GM18909 (cell line): ENCODE measurements around the gene CDK11A.
"Not testable (repeated sequence)": the region's sequence is repeated elsewhere in the genome, so short reads cannot be mapped to it uniquely, and the experiment has no call there.

ENCODE experiments used
- ATAC-seq: cut with Tn5 transposase; IDR thresholded peaks from one replicate; pipeline ENCODE4 v1.9.1; 2021; ENCODE audit warnings: mild to moderate bottlenecking; ENCODE audit not compliant: unreplicated experiment, poor library complexity

Gene CDK11A

DNA sequence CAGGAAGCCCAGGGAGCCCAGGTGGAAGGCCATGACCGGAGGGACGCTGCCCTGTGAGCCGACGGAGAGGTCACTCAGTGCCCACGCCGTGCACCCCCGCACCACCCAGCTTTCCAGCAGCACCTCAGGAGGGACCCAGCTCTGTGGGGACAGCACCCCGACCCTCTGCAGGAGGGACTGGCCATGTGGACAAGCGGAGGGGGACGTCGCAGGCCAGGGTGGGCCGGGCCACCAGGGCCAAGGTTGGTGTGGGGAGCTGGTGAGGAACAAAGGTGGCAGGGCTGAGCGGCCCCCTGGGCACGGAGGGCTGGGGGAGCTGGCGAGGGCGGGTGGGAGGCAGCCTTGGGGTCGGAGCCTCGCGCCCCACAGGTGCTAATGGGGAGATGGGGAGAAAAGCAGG, 31.3 kb upstream of the CDK11A start:
- ATAC-seq, result no peak

DNA sequence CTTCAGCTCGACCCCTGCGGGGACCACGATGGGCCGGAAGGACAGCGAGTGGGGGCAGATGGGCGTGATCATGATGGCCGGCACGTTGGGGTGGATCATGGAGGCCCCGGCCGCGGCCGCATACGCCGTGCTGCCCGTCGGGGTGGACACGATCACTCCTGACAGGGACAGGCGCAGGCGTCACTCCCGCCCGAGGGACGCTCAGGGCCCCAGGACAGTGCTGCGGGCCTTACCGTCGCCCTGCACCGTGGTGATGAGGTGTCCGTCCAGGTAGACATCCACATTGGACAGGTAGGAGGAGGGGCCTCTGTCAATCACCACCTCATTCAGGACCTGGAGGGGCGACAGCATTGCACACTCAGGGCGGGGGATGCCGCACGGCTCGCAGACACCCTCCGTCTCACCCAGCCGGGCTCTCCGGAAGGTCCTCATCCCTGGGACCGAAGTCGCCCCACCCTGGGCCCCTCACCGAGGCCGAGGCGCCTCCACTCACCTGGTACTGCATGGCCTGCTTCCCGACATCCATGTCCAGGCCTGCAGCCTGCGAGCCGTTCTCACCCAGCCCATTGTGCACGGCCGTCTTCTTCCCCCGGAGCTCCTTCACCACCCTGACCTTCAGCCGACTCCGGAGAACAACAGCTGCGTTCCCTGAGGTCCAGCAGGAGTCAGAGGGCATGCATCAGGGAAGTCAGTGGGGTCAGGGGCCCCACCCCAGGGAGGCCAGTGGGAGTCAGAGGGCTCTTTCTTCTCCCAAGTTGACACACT, 30.1 kb upstream of the CDK11A start:
- no peak for ATAC-seq

DNA sequence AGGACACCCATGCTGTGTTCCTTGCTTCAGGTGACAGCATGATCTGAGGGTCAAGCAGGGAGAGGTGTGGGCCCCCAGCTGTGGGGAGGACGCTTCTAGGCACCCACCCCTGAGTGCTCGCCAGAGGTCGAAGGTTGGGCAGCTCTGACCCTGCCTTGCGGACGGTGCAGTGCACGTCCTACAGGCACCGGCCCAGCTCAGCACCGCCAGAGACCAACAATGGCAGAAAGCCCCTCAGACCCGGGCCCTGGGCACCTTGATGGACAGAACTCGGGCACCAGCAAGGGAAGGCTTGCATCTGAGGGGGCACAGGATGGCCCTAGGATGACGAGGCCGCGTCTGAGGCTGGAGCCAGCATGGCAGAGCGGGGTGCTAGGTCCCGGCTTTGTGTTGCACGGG, 29.4 kb upstream of the CDK11A start:
- no peak for ATAC-seq

DNA sequence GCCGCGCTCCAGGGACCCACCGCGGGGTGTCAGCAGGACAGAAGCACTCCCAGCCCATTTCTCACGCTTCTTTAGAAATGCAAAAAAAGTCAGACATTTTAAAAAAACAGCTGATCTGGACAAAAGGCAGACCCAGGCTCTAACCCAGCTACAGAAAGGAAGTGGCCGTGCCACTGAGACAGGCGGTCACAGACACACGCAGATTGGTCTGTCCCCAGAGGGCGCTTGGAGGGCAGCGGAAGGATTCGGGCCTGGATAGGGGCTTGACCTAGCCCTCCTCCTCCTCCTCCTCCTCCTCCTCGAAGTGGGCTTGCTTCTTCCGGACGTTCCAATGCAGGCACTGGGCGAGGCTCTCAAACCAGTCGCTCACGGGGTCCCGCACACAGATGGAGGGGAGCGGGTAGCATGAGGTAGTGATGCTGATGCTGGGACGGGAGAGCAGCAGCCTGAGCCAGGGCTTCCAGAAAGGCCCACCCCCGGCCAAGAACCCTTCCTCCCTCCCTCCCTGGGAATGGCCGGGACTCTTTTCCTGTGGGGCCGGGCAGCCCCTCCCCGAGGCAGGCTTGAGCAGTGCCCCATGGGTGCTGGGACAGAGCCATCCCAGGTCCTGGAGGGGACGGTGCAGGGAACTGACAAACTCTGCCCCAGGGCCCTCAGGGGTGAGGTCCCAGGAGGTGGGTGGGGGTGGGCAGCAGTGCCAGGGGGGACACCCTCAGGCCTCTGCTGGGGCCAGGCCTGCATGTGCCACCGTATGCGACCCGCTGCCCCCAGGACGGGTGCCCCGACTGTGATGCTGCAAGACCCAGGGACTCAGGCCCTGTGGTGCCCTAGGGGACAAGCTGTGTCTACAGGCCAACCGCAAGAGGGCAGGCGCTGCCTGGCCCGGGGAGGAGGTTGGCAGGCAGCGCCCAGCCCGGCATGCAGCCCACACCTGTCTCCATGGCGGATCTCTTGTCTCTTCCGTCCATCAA, 28.8 kb upstream of the CDK11A start:
- no peak for ATAC-seq

DNA sequence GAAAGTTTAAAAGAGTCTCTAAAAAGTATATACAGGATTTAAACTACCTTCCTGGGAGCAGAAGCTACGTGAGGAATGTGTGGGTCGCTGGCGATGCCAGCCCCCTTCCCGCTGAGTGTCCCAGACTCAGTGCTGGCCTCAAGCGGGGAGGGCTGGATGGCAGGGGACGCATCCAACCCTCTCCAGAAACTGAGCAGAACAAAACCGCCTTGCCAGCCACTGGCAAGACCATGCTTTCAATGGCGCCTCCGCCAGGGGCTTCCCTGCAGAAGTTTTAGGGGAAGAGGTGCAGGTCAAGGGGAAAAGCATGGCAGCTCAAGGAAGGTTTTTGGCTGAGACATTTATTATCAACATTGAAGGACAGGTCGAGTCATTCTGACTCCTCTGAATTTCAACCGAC, 28.0 kb upstream of the CDK11A start:
- no peak for ATAC-seq

DNA sequence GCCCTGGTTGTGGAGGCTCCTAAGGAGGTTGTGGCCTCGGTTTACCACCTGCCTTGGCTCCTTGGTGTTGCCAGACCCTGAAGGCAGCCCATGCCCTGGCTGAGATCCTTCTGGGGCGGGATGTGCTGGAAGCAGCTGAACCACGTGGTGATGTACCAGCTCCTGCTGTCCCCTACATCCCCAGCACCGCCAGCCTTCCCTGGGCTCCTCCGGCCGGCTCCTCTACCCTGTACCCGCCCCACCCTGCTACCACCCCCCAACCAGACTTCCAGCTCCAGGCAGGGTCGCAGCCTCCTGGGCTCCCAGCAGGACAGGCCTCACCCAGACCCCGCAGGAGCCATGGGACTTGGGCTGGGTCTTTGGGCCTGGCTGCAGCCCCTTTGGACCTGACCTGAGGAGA, 25.8 kb upstream of the CDK11A start:
- not testable (repeated sequence) for ATAC-seq

DNA sequence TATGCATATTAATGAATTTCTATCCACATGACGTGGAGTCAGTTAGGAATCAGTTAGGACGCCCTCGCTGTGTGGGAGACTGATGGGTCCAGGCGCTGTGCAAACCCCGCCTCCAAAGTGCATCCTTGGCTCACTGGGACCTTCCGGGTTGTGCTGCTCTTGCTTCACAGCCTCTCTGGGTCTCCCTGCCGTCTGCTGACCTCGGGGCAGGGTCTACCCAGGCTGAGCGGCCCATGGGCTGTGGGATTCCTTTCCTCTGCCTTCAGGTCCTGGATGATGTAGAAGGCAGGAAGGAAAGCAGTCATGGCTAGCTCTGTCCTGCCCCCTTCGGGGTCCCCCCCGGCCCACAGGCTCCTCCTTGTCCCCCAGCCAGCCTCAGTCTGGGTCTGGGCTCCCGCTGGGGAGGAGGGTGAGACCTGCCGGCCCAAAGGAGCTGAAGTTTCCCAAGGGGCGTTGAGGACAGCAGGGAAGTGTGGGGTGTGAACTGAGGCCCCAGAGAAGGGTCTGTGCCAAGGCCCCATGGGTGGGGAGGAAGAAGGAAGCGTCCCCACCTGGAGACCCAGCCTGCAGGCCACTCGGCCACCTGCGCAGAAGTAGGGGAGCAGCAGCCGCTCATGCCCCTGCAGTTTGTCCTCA, 24.6 kb upstream of the CDK11A start:
- ATAC-seq, result no peak

DNA sequence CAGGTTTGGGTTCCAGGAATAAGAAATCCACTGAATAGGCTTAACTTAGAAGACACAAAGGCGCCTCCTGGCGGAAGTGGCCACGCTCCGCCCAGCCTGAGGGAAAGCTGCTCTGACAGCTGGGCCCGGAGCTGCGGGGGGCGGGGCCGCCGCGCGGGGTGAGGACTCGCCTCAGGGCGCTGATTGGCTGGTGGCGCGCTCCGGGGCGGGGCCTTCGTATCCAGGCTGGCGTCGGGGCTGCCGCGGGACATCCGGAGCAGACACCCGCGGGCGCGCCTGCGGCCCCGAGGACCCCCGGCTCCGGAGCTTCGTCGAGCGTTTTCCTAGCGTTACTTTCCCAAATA, 22.4 kb upstream of the CDK11A start:
- peak; percentile 81 for ATAC-seq

DNA sequence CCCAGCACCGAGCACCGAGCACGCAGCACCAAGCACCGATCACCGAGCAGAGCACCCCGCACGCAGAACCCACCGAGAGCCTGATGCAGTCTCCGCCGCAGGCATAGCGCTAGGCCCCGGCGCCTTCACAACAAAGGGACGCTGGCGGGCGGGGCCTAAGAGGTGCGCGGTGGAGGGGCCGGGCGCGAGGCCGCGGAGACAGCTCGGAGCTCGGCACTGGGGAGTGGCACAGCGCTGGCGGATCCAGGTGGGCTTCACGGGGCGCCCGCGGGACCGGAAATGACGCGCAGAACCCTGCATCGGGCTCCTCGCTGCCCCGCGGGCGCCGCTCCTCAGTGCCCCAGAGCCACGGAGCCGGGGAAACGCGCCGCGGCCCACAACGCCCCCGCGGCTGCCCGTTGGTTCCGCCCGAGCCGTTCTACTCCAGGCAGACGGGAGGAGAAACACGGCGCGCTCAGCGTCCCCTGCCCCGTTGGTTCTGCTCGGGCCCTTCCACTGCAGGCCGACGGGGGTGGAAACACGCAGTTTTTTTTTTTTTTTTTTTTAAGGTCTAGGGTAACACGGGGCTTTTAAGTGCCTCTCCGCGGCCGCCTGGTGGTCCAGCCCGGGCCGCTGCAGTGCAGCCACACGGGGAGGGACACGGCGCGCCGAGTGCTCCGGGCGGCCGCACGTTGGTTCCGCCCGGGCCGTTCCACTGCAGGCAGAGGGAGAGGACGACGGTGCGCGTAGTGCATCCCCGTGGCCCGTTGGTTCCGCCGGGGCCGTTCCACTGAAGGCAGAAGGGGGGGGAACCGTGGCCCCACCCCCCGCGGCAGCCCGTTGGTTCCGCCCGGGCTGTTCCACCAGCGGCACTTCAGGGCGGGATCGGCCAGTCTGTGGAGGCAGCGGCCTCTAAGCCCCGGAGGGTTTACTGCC, 21.8 kb upstream of the CDK11A start:
- ATAC-seq, result peak; percentile 71

DNA sequence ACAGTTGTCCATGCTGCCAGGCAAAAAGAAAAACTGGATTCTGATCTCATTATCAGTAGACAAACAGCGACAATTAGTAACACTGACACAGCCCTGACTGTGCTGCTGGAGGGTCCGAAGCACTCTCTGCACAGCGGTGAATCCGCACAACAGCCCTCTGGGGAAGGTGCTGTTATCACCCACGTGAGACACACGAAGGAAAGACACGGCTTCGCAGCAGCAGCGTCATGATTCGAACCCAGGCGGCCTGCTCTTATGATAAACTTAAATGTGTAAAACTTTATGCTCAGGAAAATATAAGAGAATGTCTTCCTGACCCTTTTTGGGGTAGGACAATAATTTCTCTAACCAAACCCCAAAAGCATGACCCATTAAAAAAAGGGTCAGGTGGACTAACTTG, 18.4 kb upstream of the CDK11A start:
- not testable (repeated sequence) for ATAC-seq

DNA sequence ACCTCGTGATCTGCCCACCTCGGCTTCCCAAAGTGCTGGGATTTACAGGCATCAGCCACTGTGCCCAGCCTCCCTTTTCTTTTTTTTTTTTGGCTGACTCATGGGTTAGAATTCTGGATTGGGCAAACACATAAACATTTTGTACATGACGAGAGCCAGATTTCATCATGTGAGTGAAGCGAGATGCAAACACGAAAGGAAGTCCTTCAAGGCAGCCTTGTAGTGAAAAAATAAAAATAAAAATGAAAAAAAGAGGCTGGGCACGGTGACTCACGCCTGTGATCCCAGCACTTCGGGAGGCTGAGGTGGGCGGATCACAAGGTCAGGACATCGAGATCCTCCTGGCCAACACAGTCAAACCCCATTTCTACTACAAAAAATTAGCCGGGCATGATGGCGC, 16.9 kb upstream of the CDK11A start:
- not testable (repeated sequence) for ATAC-seq

DNA sequence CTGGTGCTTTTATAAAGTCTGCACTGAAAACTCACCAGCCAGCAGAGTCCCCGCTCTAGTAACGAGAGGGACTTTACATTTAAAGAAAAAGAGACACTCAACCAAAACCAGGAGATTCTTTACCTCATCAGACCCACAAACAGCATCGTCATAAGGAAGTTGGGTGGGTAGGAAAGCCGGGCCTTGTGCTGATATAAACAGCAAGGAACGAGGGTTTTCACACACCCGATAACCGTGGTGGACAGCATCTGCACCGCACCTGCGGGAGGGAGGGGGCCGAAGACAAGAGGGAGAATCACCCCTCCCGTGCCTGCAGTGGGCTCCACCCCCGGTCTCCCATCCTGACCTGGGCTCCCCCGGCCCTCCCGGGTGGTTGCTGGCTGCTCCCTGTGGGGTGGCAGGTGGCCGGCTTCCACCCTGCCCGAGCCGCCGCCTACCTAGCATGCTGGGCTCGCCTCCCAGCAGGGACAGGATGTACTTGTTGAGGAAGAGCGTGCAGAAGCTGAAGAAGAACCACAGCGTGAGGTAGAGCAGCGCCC, 14.7 kb upstream of the CDK11A start:
- not testable (repeated sequence) for ATAC-seq

DNA sequence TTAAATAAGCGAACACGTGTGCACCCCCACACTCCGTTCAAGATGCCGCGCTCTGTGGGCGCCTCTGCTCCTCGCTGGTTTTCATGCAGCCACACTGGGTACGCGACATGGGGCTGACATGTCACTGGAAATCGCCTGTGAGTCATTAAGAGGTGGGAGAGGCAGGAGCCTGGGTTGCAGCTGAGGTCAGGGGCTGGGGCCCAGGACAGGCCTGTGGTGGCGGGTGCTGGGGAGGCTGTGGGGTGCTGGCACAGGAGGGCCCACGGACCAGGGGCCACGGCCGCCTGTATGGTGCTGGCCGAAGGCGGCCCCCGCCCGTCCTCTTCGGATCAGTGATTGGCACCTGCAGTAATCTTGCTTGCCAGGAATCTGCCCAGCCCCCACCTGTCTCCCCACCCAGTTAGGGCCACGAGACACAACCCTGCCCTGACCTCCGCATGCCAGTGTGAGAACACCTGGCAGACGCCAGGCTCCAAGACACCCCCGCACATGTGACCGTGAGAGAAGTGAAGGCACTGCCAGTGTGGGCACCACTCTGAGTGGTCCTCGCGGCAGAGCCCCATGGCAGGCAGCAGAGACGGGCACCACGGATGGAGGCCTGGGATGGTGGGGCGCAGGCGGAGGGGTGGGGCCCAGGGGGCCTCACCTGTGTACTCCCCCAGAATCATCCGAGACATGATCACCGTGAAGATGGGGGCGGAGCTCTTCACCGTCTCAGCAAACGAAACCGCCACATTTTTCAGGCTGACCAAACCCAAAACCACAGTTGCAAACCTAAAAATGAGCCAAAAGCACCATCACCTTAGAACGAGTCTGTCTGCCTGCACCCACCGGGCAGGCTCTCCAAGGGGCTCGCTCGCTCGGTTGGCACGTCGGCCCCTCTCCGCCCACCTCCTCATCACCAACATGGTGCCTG, 13.8 kb upstream of the CDK11A start:
- not testable (repeated sequence) for ATAC-seq

DNA sequence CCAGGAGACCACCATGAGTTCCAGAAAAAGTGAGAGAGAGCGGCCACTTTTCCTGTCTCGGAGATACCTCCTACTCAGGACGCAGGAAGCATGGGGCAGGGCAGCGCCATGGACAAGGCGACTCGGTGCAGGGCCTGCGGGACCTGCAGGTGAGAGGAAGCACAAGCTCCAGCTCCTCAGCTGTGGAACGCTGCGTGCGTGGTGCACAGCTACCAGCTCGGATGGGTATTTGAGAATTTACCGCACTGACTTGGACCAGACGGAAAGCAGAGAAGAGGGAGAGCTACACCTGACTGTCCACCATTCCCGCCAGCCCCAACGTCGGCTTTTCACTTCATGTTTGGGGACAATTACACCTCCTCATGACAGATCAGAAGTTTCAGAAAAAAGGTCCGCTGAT, 8.2 kb upstream of the CDK11A start:
- no peak for ATAC-seq

DNA sequence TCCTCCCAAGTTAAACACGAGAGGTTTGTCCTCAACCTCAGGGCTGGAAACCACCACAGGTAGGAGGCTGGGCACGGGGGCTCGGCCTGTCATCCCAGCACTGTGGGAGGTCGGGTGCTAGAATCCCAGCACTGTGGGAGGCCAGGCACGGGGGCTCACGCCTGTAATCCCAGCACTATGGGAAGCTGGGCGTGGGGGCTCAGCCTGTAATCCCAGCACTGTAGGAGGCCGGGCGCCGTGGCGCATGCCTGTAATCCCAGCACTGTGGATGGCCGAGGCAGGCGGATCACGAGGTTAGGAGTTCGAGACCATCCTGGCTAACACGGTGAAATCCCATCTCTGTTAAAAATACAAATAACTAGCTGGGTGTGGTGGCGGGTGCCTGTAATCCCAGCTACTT, 6.7 kb upstream of the CDK11A start:
- no peak for ATAC-seq

DNA sequence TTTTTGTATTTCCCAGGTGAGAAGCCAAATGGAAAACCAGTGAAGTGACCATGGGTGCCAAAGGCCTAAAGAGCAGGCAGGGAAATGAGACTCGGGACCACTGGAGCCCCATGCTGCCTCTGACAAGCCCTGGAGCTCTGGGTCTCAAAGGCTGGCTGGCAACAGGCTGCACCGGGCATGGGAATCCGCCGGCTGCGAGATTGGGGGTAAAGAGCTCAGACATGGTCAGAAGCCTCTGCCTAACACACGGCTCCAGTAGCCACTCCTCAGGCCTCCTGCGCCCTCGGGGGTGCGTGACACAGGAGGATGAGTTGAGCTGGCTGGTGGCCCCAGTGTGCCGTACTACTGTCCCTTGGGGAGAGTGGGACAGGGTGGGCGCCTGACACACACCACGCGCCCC, 6.1 kb upstream of the CDK11A start:
- ATAC-seq, result not testable (repeated sequence)

DNA sequence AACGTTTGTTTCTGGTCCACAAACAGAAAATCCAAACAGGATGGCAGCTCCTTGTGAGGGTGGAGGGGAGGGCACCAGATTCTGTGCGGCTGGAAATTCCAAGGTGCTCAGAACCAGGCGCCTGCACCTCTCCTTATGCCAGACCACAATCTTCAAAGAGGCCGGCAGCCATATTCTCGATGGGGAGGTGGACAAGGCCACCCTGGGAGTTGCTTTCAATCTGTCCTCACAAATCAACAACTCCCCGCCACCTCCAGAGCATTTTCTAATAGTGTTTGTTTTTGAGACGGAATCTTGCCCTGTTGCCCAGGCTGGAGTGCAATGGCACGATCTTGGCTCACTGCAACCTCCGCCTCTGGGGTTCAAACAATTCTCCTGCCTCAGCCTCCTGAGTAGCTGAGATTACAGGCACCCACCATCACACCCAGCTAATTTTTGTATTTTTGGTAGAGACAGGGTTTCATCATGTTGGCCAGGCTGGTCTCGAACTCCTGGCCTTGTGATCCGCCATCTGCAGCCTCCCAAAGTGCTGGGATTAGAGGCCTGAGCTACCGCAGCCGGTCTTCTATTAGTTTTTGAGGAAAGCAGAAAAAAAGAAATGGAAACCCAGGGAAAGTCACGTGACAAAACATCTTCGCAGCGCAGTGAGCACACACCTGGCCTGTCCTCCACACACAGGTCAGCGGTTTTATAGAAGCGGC, 5.1 kb upstream of the CDK11A start:
- ATAC-seq, result not testable (repeated sequence)
